ENCODE measurements around the gene CDKN1C.

- TF ChIP-seq CTCF (IDR thresholded peaks at IDR 0.05), result no peak
- no peak for TF ChIP-seq EZH2 (IDR thresholded peaks at IDR 0.05)
Observed at GRCh38 chr11:2844116-2844842, 41.3 kb downstream of the CDKN1C start.

Data from neural progenitor cell (in vitro differentiated cells).